ENCODE measurements around the gene SEMA4C. TPM values are rescaled to one million over a fixed set of nuclear protein-coding genes. Genes with fewer than 3 reads are reported as not detected.
A peak's percentile ranks its signal among the peaks of the same experiment; 100 is the strongest.

SEMA4C gene
- total and polyA plus RNA-seq, 9 of the 15 experiments (the other 6 are each of a cell fraction or from before 2014, with no cell fraction given), result 0.32 to 59.7 (median 23.9) TPM

DNA sequence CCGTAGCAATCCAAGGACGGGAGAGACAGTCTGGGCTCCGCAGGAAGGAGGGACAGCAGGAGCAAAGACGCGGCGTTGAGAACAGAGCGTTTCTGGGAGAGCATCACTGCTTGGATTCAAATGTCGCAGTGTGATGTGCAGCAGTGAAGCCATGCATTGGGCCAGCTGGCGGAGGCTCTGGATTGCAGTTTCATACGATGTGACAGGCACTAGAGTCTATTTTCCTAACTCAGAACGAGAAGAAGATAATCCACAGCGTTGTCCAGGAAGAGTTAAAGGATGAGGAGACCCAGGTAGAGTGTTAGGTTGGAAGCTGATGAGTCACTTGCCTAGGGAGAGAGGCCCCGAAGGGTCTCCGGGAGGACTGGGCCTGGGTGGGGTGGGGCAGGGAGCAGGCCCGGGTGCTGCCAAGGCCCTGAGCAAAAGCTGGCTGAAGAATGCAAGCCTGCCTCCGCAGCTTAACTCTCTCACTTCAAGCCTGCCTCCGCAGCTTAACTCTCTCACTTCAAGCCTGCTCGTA lies 17.7 kb upstream of the SEMA4C start:
- no peak for FAIRE-seq
- H3K36me3 ChIP-seq (ENCODE audit: control insufficient read depth, insufficient read depth, low read length), result peaks cover 93% of the 10 kb centered on the region
- no peak overlapping the region for H2AFZ ChIP-seq (ENCODE audit: low read depth, low read length)
- H3K4me3 ChIP-seq, result no peak overlapping the region
- H3K9ac ChIP-seq (ENCODE audit: insufficient read depth in 1 of 2, low read depth in 2 of 2, low read length in 2 of 2), result peak overlapping the region; percentile 5 to 58; a peak in 2 of 4 replicates
- no peaks in the 10 kb centered on the region for H3K9me1 ChIP-seq (ENCODE audit: control insufficient read depth, insufficient read depth, low read length)
- H3K9me3 ChIP-seq (replicated peaks; ENCODE audit: control insufficient read depth, insufficient read depth, low read depth, low read length), result no peaks in the 10 kb centered on the region
- H3K79me2 ChIP-seq (ENCODE audit: control insufficient read depth, insufficient read depth, low read length), result peaks cover 78% of the 10 kb centered on the region
- H3K4me1 ChIP-seq (replicated peaks in 1 of 2; ENCODE audit: control insufficient read depth in 2 of 2, insufficient read depth in 2 of 2, low read length in 2 of 2), result peaks cover 48 to 86% of the 10 kb centered on the region in 2 experiments
- in situ Hi-C loops (cut with MboI) (no loop called here), intact Hi-C loops (cut with micrococcal nuclease) (no loop called here)
- peak overlapping the region; percentile 7; the same call in 1 of the 2 replicates for H3K4me2 ChIP-seq (ENCODE audit: insufficient read depth, low read length)
- BruUV-seq (replicated peaks), result no TSS peak
- H4K20me1 ChIP-seq (replicated peaks; ENCODE audit: control insufficient read depth, insufficient read depth, low read length), result peaks cover 3% of the 10 kb centered on the region; the same call in 1 of the 2 replicates
- no peak for TF ChIP-seq MAFG (tag; conservative IDR thresholded peaks at IDR 0.05)
- peak; percentile 36; the same call in 1 of the 2 replicates for TF ChIP-seq RBFOX2 (IDR thresholded peaks at IDR 0.05; ENCODE audit: low read depth, low read length)
- TF ChIP-seq KLF16 (IDR thresholded peaks at IDR 0.05), result no peak
- TF ChIP-seq CAMTA2 (CRISPR knock-in tag; conservative IDR thresholded peaks at IDR 0.05), result no peak
- no peak for TF ChIP-seq MBD2 (IDR thresholded peaks at IDR 0.05; ENCODE audit: borderline replicate concordance, low read depth)
- TF ChIP-seq WHSC1 (IDR thresholded peaks at IDR 0.05; ENCODE audit: low read length), result no peak
- no peak for DNase-seq (ENCODE audit: extremely low read depth in 1 of 4, low spot score in 3 of 4)
- ChIA-PET CTCF (ENCODE audit: low intra/inter-chr PET ratio) (no interaction called here), POLR2A (interaction anchor here (0.7 to 6.6 kb wide), 4 partner anchors 8 to 200 kb away, joined by 3 to 73 read pairs (median 4); no protein-coding TSS in a partner anchor)
- ATAC-seq, result no peak
- peak overlapping the region; percentile 56; the same call in 2 of the 3 replicates for H3K27ac ChIP-seq (ENCODE audit: extremely low read depth, low read depth, low read length)
- no peaks in the 10 kb centered on the region; a peak in 1 of 5 replicates for H3K27me3 ChIP-seq (ENCODE audit: control insufficient read depth in 2 of 2, insufficient read depth in 2 of 2, low read length in 2 of 2)
- 83% methylated on average over 13 of the region's 18 CpGs for WGBS (ENCODE audit: insufficient coverage, low coverage, missing lambda C conversion rate)
